Measurements from ENCODE around the gene TNKS1BP1.
"Not testable (repeated sequence)": the region's sequence is repeated elsewhere in the genome, so short reads cannot be mapped to it uniquely, and the experiment has no call there.

The TNKS1BP1 gene

GRCh38 chr11:57310091-57310490 is 14.7 kb downstream of the TNKS1BP1 start:
- no peak for DNase-seq (ENCODE audit: low spot score)

- no peak for DNase-seq (ENCODE audit: low spot score)
Measured at GRCh38 chr11:57309106-57310059, 15.4 kb downstream of the TNKS1BP1 start.

DNA sequence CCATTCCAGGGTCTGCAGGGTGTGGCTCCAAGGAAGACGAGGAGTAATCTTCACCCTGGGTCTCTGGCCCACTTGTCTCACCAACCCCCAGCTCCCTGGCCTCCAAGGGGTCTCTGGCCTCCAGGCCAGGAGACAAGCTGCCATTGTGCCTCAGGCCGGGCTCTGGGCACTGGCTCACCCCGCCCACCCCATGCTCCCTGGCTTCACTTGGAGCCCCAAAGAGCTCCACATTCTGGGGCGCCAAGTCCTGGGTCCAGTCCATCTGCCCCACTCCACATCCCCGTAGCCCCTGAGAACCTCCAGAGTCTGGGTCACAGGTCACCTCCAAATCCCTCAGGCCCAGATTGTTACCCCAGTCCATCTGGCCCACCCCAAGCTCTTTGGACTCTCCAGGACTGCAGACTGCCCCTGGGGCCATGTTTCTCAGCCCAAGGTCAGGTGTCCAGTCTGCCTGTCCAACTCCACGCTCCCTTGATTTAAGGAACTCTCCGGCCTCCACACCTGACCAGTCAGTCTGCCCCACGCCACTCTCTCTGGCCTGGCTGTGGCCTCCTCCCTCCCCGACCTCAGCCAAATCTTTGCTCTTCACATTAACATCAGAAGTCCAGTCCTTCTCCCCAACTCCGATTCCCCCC is 16.2 kb downstream of the TNKS1BP1 start:
- no peak for DNase-seq (ENCODE audit: low spot score)

DNA sequence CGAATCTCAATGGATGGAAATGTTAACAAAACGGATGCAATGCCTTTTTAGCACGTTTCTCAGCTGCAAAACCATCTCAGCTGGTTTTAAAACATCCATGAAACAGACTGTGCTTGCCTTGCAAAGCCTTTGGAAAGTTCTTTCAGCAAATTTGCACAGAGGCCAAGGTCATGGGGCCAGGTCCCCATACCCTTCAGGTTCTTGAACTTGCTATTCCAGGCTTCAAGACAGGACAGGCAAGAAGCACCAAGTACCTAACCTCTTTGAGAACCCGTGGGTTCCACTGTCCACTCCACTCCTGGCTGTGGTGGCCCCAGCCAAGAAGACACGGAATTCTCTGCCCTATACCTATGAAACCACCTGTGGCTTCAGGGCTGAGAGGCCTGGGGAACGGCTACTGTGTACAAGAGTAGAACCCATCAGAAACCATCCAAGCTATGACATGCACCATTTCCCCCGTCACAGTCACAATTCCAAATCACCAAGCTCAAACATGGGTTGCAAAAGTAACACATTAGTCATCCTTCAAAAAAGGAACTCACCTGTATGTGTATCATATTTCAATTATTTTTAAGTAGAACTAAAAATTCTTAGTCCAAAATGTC is 17.0 kb downstream of the TNKS1BP1 start:
- DNase-seq (ENCODE audit: low spot score) = no peak

DNA sequence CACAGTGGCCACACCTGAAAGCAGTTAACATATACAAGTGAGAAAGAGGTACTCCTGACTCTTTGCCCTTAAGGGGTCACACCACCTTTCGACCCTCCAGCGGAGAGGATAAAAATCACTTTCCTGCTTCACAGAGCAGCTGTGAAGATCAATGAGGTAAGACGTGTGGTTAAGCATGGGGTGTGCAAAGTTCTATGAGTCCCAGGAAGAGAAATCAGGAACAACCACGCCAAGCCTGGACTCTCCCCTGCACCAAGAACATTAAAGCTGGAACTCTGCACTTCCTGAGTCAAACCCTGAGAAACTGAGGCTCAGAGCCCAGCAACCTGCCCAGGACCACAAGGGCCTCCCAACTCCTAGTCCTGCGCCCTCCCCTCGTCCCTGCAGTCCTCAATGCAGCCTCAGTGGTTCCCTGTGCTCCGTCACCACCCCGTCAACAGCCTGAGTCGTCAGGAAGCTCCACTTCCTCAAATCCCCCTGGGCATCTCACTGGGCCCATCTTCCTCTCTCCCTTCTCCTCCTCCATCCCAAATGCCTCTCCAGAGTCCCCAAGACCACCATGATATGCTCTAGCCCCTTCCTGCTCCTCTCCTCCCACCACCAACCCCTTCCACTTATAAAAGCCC is 17.7 kb downstream of the TNKS1BP1 start:
- no peak for DNase-seq (ENCODE audit: low spot score)

GRCh38 chr11:57306161-57306876 is 18.4 kb downstream of the TNKS1BP1 start:
- DNase-seq (ENCODE audit: low spot score) = no peak

DNA sequence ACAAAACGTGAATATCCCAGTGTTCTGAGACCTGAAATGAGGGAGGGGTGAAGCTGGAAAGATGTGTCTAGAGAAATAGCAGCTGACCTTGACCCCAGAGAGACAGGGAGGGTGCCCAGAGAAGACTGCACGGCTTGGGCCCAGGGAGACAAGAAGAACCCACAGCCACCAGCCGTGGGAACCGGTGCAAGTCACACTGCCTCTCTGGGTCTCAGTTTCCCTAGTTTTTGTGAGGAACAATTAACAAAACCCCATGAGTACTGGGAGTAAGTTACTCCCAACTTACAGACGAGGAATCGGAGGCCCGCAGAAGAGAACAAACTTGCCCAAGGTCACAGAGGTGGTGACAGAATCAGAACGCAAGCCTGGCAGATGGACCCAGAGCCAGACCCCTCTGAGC is 19.2 kb downstream of the TNKS1BP1 start:
- no peak for DNase-seq (ENCODE audit: low spot score)

DNA sequence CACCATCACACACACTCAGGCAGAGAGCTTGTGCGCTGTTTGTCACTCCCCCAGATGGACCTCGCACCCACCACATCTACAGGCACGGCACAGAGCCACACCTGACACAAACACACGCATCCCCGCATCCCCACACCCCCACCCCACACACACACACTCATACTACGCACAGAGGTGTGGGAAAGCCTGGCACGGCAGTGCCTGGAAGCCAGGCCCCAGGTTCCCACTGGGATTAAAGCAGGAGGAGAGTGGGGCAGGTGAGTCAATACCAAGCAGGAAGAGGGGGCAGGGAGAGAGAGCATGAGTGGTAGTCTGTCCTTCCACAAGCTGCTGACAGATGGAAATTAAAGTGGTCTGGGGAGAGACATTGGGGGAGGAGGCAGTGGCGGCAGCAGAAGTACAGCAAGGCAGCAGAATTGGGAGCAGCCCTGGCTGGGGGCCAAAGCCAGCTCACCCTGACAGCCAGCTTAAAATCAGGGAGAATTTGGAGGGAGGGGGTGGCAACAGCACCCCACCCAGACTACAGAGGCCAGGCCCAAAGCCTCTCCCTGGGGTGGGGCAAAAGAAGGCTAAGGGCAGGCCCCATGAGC is 20.7 kb downstream of the TNKS1BP1 start:
- no peak for DNase-seq (ENCODE audit: low spot score)

- DNase-seq (ENCODE audit: low spot score) = no peak
Measured at GRCh38 chr11:57303280-57303989, 21.3 kb downstream of the TNKS1BP1 start.

DNA sequence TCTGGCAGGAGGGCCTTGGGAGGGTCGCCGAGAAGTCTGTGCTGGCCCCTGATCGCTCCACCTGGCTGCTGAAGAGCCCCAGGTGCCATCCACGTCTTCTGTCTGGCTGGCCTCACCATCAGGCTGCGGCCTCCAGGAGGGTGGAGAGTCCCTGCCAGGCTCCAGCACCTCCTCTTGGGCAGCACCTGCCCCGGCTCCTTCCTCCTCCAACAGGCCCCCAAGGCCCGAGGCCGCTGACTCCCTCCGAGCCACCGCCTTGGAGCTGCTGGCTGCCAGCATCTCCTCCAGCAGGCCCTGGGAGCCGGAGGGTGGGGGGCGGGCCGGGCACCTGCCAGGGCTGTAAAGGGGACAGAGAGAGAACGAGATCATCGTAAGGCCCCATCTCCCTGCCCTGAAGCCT is 22.3 kb downstream of the TNKS1BP1 start:
- no peak for DNase-seq (ENCODE audit: low spot score)

DNA sequence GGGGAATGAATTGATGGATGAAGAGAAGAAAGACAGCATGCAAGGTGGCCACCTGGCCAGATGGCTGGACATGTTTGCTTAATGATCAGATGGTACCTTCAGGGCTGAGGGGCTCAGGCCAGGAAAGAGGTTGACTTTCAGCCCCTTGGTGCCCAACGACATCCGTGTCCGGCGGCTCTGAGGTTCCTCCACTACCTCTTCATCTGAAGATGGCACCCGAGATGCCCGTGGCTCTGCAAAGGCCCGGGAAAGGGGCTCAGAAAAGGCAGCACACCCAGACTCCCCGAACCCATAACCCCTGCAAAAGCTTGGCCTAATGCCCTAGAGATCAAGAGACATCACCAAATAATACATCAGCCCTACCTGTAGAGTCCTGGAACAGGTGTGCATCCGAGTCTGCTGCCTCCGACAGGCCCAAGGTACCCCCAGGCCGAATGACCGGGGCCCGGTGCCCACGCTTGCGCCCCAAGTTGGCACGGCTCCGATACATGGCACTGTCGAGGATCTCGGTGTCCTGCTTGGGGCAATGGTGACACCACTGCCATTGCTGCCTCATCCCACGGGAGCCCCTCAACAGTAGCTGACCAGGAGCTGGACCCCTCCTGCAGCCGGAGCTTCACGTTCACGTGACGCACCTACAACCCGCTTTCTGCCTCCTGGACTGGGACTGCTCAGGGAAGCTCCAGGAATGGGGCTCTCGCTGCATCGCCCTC is 22.9 kb downstream of the TNKS1BP1 start:
- DNase-seq (ENCODE audit: low spot score) = no peak

GRCh38 chr11:57300785-57301184 is 24.0 kb downstream of the TNKS1BP1 start:
- DNase-seq (ENCODE audit: low spot score) = no peak

DNA sequence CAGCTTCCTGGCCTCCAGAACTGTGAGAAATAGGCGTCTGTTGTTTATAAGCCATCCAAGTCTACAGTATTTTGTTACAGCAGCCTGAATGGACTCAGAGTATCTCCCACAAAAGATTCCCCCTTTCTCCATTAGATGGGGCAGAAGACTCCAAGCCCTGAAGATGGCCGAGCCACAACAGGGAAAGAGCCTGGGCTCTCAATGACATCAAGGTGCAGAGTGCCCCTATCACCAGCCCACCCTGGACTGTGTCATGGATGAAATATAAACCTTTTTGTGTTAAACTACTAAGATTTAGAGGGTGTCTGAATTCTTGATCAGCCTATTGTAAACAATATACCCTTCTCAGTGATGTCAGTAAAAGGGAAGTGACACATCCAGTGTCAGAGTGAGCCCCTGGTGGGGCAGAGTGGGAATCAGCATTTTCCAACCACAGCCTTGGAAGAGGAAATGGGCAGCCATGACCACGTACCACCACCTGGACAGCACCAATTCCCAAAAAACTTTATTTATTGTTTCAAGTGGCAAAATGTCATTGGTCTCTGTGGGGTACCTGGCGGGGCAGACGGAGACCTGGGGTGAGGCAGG is 25.5 kb downstream of the TNKS1BP1 start:
- DNase-seq (ENCODE audit: low spot score) = no peak

DNA sequence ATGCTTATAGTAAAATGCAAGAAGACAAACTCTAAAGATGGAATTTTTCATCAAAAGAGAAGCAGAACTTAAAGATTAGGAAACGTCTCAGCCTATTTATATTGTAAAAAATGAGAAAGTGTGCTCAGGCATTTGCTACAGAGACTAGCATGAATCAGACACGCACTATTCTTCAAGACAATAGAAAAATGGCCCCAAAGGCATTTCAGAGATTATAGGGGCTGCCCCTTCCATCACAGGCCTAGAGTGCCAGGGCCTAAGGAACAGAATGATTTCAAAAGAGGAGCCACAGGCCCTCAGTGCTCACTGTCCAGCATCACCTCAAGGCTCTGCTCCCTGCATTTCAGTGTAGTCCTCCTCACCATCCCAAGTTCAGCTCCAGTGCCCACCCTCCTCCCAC is 27.5 kb downstream of the TNKS1BP1 start:
- no peak for DNase-seq (ENCODE audit: low spot score)

GRCh38 chr11:57296205-57296604 is 28.5 kb downstream of the TNKS1BP1 start:
- DNase-seq (ENCODE audit: low spot score) = not testable (repeated sequence)

DNA sequence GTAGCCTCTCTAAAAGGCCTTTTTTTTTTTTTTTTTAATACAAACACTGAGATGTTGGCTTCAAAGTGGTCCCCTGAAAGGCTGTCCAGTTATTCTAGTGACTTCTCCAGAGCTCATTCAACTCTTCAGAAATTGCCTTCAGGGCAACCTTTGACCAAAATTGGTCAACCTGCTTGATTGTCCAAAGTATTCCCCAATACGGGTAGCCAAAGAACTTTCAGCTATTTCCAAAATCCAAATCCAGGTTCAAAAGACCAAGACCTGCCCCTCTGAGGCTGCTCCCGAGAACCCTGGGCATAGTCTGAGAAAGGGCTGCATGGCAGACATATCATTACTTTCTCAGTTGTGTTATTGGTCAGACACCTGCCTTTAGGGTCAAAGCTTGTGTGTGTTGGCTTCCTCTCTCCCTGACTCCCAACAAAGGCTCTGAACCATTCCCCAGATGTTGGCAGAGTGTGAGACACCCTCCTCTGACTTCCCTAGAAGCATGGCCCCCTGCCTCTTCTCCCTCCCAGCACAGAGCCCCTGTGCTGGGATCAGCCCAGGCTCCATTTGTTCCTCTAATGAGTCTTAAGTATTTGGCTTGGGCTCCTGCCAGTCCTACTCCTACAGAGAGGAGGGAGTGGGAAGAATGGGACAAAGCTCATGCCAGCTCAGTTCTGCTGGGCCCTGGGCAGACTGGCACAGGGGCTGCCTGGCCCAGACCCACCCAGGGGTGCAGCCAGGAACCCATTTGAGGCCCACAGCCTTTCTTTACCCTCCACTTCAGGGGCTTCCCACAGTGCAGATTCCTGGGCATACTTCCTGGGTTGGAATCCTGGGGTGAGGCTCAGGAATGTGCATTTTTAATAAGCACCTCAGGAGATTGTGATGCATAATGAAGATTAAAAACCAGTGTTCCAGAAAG is 30.3 kb downstream of the TNKS1BP1 start:
- peak; percentile 42 for DNase-seq (ENCODE audit: low spot score)

DNA sequence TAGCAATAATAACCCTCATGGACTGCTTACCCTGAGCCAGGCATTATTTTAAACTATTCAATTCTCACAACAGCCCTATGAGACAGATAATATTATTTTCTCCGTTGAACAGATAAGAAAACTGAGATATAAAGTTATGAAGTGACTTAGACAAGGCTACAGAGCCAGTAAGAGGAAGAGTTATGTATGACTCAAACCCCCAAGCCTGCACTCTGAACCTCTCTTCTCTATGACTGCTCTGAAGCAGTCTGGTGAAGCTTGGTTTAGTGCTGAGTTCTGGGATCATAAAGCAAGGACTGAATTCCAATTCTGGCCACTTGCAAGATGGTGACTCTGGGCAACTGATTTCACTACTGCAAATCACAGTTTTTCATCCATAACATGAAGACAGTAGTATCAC is 34.5 kb downstream of the TNKS1BP1 start:
- peak; percentile 46 for DNase-seq (ENCODE audit: low spot score)

DNA sequence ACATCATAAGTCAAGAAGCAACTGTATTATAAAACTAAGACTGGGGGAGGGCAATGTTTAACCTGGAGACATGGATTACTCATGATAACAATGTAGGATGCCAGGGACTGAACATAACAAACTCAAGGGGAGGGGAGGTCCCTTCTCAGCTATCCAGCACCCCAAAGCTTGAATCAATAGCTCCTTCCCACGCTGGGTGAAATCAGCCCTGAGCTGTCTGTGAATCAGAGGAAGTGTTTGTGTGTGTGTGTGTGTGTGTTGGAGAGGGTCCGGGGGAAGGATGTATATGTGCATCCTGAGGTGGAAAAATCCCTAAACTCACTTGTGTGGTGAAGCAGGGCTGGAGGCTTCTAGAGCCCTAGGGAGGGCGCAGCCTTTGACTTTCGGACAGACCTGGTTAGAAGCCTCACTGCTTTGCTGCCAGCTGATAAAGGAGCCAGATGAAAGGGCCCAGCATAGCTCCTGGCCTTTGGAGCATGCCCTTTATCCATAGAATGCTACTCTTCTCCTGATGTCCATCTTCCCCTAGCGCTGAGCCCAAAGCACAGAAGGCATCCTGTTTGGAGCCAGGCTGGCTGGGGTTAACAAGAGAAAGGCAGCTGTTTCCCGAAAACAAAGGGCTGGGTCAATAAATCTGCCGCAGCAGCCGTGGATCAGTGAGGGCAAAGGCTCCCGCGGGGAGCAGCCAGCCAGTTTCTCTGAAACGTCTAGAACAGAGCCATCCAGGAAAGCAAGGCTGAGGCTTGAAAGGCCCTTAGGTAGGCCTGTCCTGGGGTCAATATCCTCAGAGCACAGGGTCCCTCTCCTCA is 35.8 kb downstream of the TNKS1BP1 start:
- DNase-seq (ENCODE audit: low spot score) = peak; percentile 58

Data from AG08395 (cell line).